Right lobe of liver (tissue), 6 donors: ENCODE results near the gene DNAH2. TPM values are rescaled to one million over a fixed set of nuclear protein-coding genes. Genes with fewer than 3 reads are reported as not detected.

ENCODE experiments used
- ATAC-seq, 4 donors: fragments of 200-7000 bp; cut with Tn5 transposase; one replicate each; pipeline ENCODE4 v1.9.1; 2020; ENCODE audit warnings: mild to moderate bottlenecking in 4 of 4, moderate library complexity in 4 of 4
- DNase-seq, 3 donors: peaks; one replicate each; pipeline ENCODE4 v3.0.0-alpha.2; 2020
- H3K27ac ChIP-seq, 3 donors: fragments of 200-600 bp; one replicate each; pipeline ENCODE4 v1.8.0; 2022
- H3K27me3 ChIP-seq, 2 donors: fragments of 200-600 bp; one replicate each; pipeline ENCODE4 v1.8.0; 2022
- H3K36me3 ChIP-seq, 4 donors: fragments of 200-600 bp; sonication (generic) in 1 of 4; one replicate each; pipeline versions ENCODE4 v1.5.1 to v1.8.0; 2017 to 2022; ENCODE audit warnings: control low read depth in 1 of 4
- H3K4me1 ChIP-seq, 4 donors: fragments of 200-600 bp; sonication (generic) in 1 of 4; one replicate each; pipeline versions ENCODE4 v1.5.1 to v1.8.0; 2017 to 2022; ENCODE audit warnings: control low read depth in 1 of 4
- H3K4me3 ChIP-seq, 3 donors: fragments of 200-600 bp; one replicate each; pipeline ENCODE4 v1.8.0; 2022
- H3K9me3 ChIP-seq, 4 donors: fragments of 200-600 bp; sonication (generic) in 1 of 4; one replicate each; pipeline versions ENCODE4 v1.5.1 to v1.8.0; 2017 to 2022; ENCODE audit warnings: control low read depth in 1 of 4
- CTCF ChIP-seq, 4 donors: fragments of 200-600 bp in 3 of 4; fragments of 450-650 bp in 1 of 4; IDR thresholded peaks; one replicate each; pipeline versions ENCODE4 v1.5.1 to v1.8.0; 2016 to 2022; ENCODE audit warnings: antibody characterized with exemption in 4 of 4, mild to moderate bottlenecking in 2 of 4
- POLR2A ChIP-seq: fragments of 450-650 bp; IDR thresholded peaks from one replicate; pipeline ENCODE4 v1.6.1; 2017; ENCODE audit warnings: antibody characterized with exemption, mild to moderate bottlenecking
- WGBS: methylation state at CpG from one replicate; pipeline ENCODE4 v1.1.6; 2018; ENCODE audit warnings: low coverage, low lambda C conversion rate; ENCODE audit not compliant: insufficient coverage; ENCODE audit errors: missing lambda C conversion rate; 5-methylcytosine and 5-hydroxymethylcytosine counted together
- intact Hi-C, 2 donors: fragments of 100-400 bp; cut with DNase I; formaldehyde crosslinking; loops; one replicate each; pipeline versions ENCODE4 v1.11.2 to v1.14.1; 2022
- total RNA-seq, 6 experiments: library from RNA; depleted of rRNA in 2 of 6; stranded (reverse); fragments of >200 nt in 2 of 6; fragmentation: NEBNext Ultra II Directional in 3 of 6; extraction: Animal tissue kit (Norgen Biotek cat#: 25700) in 3 of 6; gene quantifications; one replicate each; pipeline versions ENCODE4 v1.1.0 to v1.2.4, GENCODE V29; 2016 to 2023
- donor health status: DM: no; HTN: yes; CAD: no.
- donor health status: DM: no; HTN: no; CAD: no.
- donor health status: DM: no; HTN: no; CAD: no.
- donor health status: DM: no; HTN: yes; CAD: no.
- donor health status: DM: no; HTN: yes; CAD: no.

The DNAH2 gene
- total RNA-seq, 6 experiments from 2014 or later = 0.12 to 0.38 (median 0.27) TPM

GRCh38 chr17:7832431-7832830, 114.9 kb downstream of the DNAH2 start:
- WGBS = 61% methylated on average over 5 of the region's 10 CpGs
- DNase-seq = no peak

GRCh38 chr17:7833011-7833794, 115.7 kb downstream of the DNAH2 start:
- TF ChIP-seq CTCF (IDR thresholded peaks at IDR 0.05) (no peak), POLR2A (peak; percentile 10)
- Histone ChIP-seq H3K36me3 (no peaks in the 10 kb centered on the region), H3K27me3 (no peaks in the 10 kb centered on the region), H3K4me1 (peaks cover 0 to 25% (median 0%) of the 10 kb centered on the region in 4 donors), H3K27ac (no peak overlapping the region), H3K4me3 (peak overlapping the region; percentile 68 to 73 (median 70)), H3K9me3 (no peaks in the 10 kb centered on the region)
- WGBS = 46% methylated on average over 12 of the region's 19 CpGs
- intact Hi-C loops = no loop called here
- DNase-seq (peak in 2 of 3 donors; percentile 26 to 49), ATAC-seq (no peak)

More at GRCh38 chr17:7832431-7832830, 114.9 kb downstream of the DNAH2 start:
- no peak overlapping the region for H3K4me3 ChIP-seq
- TF ChIP-seq POLR2A = no peak
- no peak for TF ChIP-seq CTCF (IDR thresholded peaks at IDR 0.05)
- no peaks in the 10 kb centered on the region for H3K9me3 ChIP-seq
- H3K36me3 ChIP-seq = no peaks in the 10 kb centered on the region
- no peak for ATAC-seq
- peaks cover 0 to 21% (median 0%) of the 10 kb centered on the region in 4 donors for H3K4me1 ChIP-seq
- no peak overlapping the region for H3K27ac ChIP-seq
- no peaks in the 10 kb centered on the region for H3K27me3 ChIP-seq
- intact Hi-C loops = no loop called here

GRCh38 chr17:7833795-7834541, 116.4 kb downstream of the DNAH2 start, which contains the start of gene KDM6B:
TSS of gene KDM6B (plus strand) at chr17:7834217. CDS start at chr17:7845555, 11,338 bp downstream.
- H3K4me1 ChIP-seq = peaks cover 0 to 30% (median 0%) of the 10 kb centered on the region in 4 donors
- H3K27me3 ChIP-seq = no peaks in the 10 kb centered on the region
- ATAC-seq (peak; percentile 64 to 75 (median 64)), DNase-seq (peak; percentile 94 to 96 (median 94))
- H3K4me3 ChIP-seq = peak within 1 kb of the TSS; percentile 68 to 73 (median 70)
- no peaks in the 10 kb centered on the region for H3K36me3 ChIP-seq
- H3K9me3 ChIP-seq = no peaks in the 10 kb centered on the region
- H3K27ac ChIP-seq = peak within 1 kb of the TSS; percentile 97 to 99 (median 97)
- TF ChIP-seq POLR2A (no peak), CTCF (IDR thresholded peaks at IDR 0.05) (peak in 1 of 4 donors; percentile 5)
- intact Hi-C loops = no loop called here
- under 1% methylated on average over 38 of the region's 49 CpGs for WGBS

GRCh38 chr17:7834542-7834956, 117.0 kb downstream of the DNAH2 start:
- Histone ChIP-seq H3K27ac (peak overlapping the region; percentile 97 to 99 (median 97)), H3K9me3 (no peaks in the 10 kb centered on the region), H3K4me1 (peaks cover 0 to 36% (median 0%) of the 10 kb centered on the region in 4 donors), H3K4me3 (peak overlapping the region; percentile 68 to 73 (median 70)), H3K36me3 (no peaks in the 10 kb centered on the region), H3K27me3 (no peaks in the 10 kb centered on the region)
- ATAC-seq (peak; percentile 36 to 49 (median 46)), DNase-seq (peak; percentile 85 to 88 (median 87))
- 0% methylated on average over 7 of the region's 20 CpGs for WGBS
- intact Hi-C loops = no loop called here
- TF ChIP-seq CTCF (IDR thresholded peaks at IDR 0.05) = no peak
